Measurements from ENCODE around the gene PTPRM.

The PTPRM gene

DNA sequence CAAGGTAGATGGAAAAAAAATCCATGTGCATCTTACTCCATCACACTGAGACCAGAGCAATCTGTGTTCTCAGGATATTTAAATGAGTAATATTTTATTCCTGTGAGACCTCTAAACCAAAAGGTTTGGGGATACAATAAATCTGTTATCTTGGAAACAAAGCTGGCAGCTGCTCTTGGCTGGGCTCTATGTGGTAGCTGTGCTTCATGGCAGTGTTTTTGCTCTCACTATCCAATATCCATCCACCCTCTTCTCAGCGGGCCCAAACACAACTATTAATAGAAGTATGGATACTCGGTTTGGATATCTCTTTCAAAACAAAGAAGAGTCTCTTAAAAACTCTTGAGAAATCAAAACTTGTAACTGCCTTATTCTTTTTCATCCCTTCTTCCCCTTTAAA is 797.3 kb downstream of the PTPRM start:
- CTCF ChIA-PET, result no interaction called here
- POLR2A ChIA-PET, result no interaction called here
- DNase-seq (ENCODE audit: extremely low spot score), result no peak
- no peak for TF ChIP-seq CTCF (IDR thresholded peaks at IDR 0.05; ENCODE audit: control extremely low read depth, extremely low read depth, low read depth, missing control alignments)

GRCh38 chr18:8365006-8365405 is 797.9 kb downstream of the PTPRM start:
- no peak for TF ChIP-seq CTCF (IDR thresholded peaks at IDR 0.05; ENCODE audit: control extremely low read depth, extremely low read depth, low read depth, missing control alignments)
- POLR2A ChIA-PET, result no interaction called here
- CTCF ChIA-PET, result no interaction called here
- no peak for DNase-seq (ENCODE audit: extremely low spot score)

DNA sequence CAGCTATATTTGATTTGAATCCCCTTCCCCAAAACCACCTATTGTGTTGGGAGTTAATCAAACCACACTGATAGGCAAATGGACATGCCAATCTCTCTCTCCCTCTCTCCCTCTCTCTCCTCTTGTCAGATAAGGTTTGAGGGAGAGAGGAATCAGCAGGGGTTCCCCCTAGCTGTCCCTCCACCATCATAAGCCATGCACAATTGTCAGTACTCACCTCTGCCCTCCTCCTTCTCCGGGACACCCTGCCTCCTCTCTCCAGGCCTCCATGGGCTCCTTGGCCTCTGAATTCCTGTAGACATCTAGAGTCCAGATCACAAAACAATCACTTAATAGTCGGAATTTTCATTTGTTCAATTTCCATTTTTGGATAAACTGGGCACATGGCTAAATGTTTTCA is 798.4 kb downstream of the PTPRM start:
- POLR2A ChIA-PET, result no interaction called here
- CTCF ChIA-PET, result no interaction called here

DNA sequence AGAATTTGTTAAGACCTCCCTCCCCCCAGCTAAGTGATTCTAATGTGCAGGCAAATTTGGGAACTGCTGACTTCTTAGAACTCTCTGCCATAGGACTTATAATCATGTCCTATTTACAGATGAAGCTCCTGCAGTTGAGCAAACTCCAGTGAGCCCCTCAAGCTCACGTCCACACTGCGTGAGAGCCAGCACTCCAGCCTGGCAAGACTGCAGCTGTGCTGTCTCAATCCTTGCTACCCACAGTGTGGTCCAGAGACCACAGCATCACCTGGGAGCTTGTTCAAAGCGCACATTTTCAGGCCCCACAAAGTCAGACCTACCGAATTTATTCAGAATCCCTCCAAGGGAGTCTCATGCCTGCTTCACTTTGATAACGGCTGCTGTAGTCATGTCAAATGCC is 799.0 kb downstream of the PTPRM start:
- no peak for DNase-seq (ENCODE audit: extremely low spot score)
- CTCF ChIA-PET, result no interaction called here
- POLR2A ChIA-PET, result no interaction called here
- TF ChIP-seq CTCF (IDR thresholded peaks at IDR 0.05; ENCODE audit: control extremely low read depth, extremely low read depth, low read depth, missing control alignments), result no peak

More for the DNA sequence above, 798.4 kb downstream of the PTPRM start:
- DNase-seq (ENCODE audit: extremely low spot score), result no peak
- no peak for TF ChIP-seq CTCF (IDR thresholded peaks at IDR 0.05; ENCODE audit: control extremely low read depth, extremely low read depth, low read depth, missing control alignments)

DNA sequence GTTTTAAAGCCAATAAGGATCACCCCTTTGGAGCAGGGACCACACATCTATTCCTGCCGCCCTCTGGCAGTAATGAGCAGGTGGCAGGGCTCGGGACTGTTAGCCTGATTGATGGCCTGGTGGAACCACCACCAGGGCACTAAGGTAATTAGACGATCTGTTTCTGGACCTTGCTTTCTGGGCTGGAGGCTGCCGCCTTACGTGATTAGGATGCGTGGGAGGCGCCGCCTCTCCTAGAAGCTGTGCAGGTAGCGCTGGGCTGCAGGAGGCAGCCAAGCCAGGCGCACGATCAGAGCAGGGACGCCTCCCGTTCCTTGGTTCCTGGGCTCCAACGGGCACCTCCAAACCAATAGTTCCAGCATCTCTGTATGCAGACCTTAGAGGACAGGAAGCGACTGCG is 799.5 kb downstream of the PTPRM start:
- ChIA-PET POLR2A (no interaction called here), CTCF (no interaction called here)
- no peak for DNase-seq (ENCODE audit: extremely low spot score)
- TF ChIP-seq CTCF (IDR thresholded peaks at IDR 0.05; ENCODE audit: control extremely low read depth, extremely low read depth, low read depth, missing control alignments), result no peak

- ChIA-PET POLR2A (no interaction called here), CTCF (interaction anchor here (0.8 kb wide), 1 partner anchor 620 kb away, joined by 4 read pairs; no protein-coding TSS in a partner anchor)
- peak; percentile 44 for TF ChIP-seq CTCF (IDR thresholded peaks at IDR 0.05; ENCODE audit: control extremely low read depth, extremely low read depth, low read depth, missing control alignments)
- DNase-seq (ENCODE audit: extremely low spot score), result peak; percentile 43
Measured at GRCh38 chr18:8367217-8367988, 800.3 kb downstream of the PTPRM start.
